GM18526 (cell line): ENCODE measurements around the gene GOLIM4.
A peak's percentile ranks its signal among the peaks of the same experiment; 100 is the strongest.

Experiments
- POLR2A ChIP-seq: IDR thresholded peaks from 3 replicates; pipeline ENCODE4 v1.6.1; 2011; ENCODE audit not compliant: insufficient read length; ENCODE audit errors: extremely low read depth

Gene GOLIM4, protein sequence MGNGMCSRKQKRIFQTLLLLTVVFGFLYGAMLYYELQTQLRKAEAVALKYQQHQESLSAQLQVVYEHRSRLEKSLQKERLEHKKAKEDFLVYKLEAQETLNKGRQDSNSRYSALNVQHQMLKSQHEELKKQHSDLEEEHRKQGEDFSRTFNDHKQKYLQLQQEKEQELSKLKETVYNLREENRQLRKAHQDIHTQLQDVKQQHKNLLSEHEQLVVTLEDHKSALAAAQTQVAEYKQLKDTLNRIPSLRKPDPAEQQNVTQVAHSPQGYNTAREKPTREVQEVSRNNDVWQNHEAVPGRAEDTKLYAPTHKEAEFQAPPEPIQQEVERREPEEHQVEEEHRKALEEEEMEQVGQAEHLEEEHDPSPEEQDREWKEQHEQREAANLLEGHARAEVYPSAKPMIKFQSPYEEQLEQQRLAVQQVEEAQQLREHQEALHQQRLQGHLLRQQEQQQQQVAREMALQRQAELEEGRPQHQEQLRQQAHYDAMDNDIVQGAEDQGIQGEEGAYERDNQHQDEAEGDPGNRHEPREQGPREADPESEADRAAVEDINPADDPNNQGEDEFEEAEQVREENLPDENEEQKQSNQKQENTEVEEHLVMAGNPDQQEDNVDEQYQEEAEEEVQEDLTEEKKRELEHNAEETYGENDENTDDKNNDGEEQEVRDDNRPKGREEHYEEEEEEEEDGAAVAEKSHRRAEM

DNA sequence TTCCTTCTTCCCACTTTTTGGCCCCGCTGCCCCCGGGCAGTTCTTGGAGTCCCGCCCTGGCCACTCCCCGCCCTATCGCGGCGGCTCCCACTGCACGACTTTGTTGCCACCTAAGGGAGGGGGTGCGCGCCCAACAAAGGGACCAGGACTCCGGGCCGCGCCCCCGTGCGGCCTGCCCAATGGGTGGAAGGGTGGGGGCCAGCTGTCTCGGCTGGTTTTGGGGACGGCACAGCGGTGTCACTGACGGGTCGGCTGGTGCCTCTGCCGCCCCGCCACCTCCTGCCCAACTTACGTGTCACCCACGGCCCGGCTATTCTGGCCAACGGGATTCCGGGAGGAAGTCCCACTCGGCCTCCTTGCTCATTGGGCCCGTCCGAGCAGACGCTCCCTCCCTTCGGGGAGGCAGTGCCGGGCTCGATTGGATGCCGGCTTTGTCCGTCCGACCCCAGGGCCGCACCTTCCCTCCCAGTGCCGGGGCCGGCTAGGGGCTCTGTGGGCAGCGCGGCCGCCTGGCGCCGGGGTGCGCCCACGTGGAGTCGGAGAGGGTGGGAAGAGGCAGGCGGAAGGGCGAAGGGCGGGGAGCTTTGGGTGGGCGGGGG is at the start of gene GOLIM4:
Gene GOLIM4, minus strand, starts transcription at position 314 of the 599 bp plus-strand sequence. CDS start 639 bp downstream, outside the sequence.
- TF ChIP-seq POLR2A: peak; percentile 56

DNA sequence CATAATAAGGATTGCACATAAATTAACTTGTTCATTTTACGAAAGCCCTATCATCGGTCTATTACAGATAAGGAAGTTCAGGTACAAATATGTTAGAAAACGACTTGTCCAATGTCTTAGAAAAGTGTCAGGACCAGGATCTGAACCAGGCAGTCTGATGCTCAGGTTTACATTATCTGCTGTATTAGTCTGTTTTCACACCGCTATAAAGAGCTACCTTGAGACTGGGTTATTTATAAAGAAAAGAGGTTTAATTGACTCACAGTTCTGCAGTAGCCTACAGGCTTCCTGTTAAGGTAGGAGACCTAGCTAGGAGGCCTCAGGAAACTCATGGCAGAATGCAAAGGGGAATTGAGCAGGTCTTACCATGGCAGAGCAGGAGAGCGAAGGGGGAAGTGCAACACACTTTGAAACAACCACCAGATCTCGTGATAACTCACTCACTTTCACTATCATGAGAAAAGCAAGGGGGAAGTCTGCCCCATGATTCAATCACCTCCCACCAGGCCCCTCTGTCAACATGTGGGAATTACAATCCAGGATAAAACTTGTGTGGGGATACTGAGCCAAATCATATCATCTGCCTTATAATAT is 45.8 kb upstream of the GOLIM4 start:
- TF ChIP-seq POLR2A: no peak

DNA sequence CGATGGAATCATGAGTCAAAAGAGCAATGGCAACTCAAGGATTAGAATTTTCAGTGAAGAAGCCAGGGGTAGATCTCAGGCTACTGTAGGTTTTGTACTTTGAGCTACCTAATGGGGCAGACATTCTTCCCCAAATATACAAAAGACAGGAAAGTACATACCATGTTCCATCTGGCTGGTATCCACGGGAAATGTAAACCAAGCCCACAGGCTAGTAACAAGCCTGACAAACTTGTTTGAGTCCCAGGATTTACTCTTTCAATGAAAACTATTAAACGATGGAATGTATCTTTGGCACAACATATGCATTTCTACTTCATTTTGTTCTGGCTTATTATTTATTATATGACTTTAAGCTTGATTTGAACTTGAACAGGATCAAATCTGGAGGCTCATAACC is 44.2 kb upstream of the GOLIM4 start:
- TF ChIP-seq POLR2A: no peak

DNA sequence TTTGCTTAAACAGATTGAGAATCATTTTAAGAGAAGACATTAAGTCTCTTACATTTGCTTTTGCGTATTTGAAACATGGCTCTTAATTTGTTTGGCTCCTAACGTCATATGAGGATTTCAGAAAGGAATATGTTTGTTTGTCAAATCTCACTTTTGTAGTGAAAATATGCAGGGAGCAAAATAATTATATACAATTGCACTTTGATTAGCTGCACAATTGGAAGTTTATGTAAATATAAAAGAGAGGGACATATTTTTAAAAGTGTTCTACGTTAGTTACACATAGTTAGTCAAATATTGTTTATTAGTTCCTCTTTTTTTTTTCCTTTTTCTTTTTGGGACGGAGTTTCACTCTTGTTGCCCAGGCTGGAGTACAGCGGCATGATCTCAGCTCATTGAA is 42.7 kb upstream of the GOLIM4 start:
- no peak for TF ChIP-seq POLR2A

DNA sequence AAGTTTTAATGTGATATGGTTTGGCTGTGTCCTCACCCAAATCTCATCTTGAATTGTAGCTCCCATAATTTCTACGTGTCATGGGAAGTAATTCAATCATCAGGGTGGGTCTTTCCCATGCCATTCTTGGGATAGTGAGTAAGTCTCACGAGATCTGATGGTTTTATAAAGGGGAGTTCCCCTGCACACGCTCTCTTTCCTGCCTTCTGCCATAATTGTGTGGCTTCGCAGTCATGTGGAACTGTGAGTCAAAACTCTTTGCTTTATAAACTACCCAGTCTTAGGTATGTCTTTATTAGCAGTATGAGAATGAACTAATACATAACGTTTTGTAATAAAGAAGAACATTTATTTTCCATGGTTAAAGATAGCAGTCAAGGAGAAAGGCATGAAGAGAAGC is 39.2 kb upstream of the GOLIM4 start:
- no peak for TF ChIP-seq POLR2A

DNA sequence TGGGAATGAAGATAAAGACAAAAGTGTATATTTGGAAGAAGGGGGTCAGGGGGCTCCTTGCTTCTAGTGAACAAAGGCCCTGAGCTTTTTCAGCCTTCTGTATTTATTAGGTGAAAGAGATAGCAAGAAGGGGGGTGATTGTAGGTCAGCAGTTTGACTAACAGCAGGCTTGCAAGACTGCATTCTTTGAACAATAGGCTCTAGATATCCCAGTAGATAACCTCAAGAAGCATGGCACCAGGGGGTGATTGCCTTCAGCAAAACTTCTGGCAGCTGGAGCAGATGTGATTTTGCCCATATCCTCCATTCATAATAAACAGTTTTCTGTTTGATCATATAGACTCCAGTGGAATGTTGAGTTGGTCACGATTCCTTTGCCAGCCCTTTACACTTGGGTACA is 31.7 kb upstream of the GOLIM4 start:
- no peak for TF ChIP-seq POLR2A

DNA sequence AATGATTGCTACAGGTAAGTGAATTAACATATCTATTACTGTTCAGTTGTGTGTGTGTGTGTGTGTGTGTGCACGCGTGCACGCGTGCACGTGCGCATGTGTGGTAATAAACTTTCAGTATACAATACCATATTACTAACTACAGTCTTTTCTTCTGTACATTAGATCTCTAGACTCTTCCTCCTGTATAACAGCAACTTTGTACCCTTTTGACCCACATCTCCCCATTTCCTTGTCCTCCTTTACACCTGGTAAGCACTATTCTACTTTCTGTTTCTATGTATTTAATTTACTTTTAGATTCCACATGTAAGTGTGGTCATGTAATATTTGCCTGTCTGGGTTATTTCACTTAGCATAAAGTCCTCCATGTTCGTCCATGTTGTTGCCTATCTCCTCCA is 29.1 kb upstream of the GOLIM4 start:
- no peak for TF ChIP-seq POLR2A

DNA sequence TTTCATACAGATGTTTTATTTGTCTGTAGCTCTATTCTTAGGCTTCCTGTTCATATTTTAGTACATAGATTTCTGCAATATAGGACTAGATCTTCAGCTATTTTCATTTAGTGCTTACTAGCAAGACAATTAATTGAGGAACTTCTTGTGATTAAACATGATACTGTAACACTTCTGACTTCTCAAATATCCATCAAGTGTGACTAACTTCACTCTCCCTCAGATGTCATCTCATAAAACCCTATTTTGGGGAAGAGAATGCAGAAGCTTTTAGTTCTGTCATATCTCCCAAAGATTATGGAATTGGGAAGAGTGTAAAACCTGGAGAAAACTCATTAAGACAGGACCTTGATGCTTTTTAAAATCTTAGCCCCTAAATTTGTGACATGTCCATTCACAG is 28.6 kb upstream of the GOLIM4 start:
- TF ChIP-seq POLR2A: no peak

DNA sequence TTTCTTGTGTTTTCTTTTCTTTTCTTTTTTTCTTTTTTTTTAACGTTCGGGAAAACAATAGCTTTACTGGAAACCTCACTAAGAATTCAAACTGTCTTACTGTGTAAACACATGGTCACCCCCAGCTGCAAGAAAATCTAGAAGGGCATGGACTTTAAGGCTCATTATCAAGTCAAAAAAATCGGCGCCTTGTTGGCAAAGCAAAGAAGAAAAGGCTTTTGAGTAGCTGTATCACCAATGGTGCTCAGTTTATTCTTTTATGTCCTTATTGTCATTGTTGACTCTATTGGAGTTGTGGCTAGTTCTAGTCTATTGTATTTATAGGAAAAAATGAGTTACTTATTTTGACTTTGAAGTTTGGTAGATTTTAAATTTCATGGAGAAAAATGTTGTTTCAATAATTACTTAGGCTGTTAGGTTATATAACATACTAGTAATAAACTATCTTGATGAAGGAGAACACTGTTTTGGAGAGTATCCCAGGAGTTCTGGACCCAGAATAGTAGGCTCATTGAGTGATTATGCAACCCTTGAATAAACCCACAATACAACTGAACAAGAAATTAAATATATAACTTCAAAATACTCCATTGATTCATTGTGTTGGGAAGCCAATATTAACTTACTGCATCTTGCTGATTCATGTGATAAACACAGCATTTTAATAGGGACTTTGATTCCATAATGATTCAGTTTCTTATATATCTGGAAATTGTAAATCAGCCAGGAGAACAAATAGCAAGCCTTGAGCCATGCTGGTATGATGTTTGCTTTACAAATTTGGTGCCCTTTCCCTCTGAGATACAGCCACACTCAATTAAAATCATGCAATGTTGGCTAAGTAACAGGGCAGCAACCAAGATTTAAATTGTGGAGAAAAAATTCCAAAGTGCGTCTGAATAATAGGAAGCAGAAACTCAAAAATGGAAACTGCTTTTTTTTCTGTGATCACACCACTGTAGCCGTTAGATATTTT is 27.8 kb upstream of the GOLIM4 start:
- no peak for TF ChIP-seq POLR2A

DNA sequence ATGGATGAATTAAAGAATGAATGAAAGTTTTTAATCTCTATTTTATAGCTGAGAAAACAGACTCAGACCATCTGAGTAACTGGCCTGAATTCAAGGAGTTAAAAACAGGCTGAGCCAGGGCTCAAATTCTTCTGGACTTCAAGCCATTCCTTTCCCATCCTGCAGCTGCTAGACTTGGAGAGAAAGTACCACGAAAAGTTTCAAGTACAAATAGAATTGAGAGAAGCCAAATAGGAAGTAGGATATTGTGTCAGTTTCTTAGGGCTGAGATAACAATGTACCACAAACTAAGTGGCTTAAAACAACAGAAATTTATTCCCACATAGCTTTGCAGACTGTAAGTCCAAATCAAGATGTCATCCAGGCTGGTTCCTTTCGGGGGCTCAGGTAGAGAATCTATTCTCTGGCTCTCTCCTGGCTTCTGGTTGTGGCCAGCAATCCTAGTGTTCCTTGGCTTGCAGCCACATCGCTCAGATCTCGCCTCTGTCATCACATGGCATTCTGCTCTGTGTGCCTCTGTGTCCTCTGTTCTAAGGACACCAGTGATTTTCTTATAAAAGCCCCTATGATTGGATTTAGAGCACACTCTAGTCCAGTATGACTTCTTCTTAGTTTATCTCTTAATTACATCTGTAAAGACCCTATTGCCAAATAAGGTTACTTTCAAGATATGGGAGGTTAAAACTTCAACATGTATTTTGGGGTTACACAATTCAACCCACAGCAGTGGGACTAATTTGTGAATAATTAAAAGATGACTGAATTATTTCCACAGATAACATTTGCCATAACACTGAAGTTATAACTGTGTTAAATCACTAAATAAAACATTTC is 25.7 kb upstream of the GOLIM4 start:
- no peak for TF ChIP-seq POLR2A

DNA sequence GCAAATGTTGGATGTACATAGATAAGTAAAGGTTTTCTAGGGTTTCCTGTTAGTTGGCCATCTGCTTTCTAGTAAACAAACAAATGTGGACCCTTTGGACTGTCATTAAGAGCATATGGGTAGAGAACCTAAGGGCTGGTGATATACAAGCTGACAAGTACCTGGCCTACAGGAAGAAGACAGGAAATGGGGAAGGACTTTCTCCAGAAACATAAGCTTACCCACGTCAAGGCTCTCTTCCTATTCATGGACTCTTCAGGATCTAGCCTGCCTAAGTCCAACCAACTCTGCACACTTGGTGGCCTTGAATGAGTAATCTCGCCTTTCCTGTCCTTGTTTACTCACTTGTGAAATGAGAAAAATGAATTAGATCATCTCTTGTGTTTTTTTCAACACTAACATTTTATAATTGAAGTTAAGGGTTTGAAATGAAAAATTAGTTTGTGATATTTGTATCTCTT is 22.2 kb upstream of the GOLIM4 start:
- TF ChIP-seq POLR2A: no peak

DNA sequence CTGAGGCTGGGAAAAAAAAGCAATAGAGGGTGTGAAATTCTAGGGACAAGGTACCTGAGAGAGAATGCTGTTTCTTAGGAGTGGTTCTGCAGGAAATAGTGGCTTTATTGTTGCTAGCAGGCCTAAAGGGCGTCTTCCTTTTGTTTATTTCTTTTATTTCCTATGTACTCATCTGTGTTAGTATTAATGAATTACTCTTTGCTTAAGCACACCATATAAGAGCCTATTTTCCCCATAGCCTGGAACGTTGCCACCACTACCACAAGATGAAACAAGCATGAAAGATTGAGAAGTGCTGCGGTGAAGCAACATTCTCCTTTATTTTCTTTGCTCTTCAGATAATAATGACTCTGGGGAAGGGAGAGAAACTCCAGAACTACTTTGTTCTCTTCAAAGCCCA is 21.3 kb upstream of the GOLIM4 start:
- TF ChIP-seq POLR2A: no peak

DNA sequence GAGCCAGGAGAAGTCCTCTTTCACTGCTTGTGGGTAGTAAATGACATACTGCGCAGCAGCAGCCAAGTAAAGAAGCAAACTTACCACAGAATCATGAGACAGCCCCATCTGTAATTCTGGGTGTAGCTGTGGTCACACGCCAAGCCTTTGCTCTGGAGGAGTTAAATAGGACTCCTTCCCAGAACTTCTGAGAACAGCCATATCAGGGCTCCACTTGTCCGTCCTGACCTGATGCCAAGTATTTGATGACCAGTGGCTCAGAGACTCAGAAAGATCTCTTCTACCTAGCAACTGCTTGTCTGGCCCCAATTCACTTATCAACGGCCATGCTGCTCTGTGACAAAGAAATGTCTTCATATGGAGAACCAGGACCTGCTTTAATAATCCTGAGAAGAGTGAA is 20.6 kb upstream of the GOLIM4 start:
- TF ChIP-seq POLR2A: no peak

DNA sequence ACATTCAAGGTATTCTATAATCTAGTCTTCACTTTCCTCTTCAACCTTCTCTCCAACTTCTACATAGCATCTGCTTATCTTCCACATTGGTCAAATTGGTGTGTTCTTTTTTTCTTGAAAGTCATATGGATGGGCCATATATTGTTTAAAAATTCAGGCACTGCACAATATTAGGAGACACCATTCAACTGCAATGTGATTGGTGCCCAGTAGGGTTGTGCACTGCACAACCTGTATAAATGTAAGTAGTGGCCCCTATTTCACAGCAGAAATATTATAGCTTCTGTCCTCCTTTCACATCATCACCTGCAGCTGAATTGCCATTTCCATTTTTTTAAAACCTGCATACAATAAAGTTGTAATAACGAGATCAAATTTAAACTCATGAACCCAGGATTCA is 18.1 kb upstream of the GOLIM4 start:
- TF ChIP-seq POLR2A: no peak
